GM15510 (cell line): ENCODE data around the gene RBM39.

Experiments
- POLR2A ChIP-seq: IDR thresholded peaks from 3 replicates; pipeline ENCODE4 v1.6.1; 2011; ENCODE audit warnings: borderline replicate concordance; ENCODE audit not compliant: insufficient read length; ENCODE audit errors: extremely low read depth

The RBM39 gene

GRCh38 chr20:35664466-35665206 lies 77.4 kb downstream of the RBM39 start, which contains the start of the genes CPNE1 and RBM12:
CPNE1 (minus strand) TSS chr20:35664900; CDS start chr20:35632923, 31,977 bp downstream.
RBM12 (minus strand) TSS chr20:35664900; CDS start chr20:35655322, 9,578 bp downstream.
- TF ChIP-seq POLR2A, result peak; percentile 97

- TF ChIP-seq POLR2A, result peak; percentile 29
Observed at GRCh38 chr20:35663516-35664465, 78.3 kb downstream of the RBM39 start.

DNA sequence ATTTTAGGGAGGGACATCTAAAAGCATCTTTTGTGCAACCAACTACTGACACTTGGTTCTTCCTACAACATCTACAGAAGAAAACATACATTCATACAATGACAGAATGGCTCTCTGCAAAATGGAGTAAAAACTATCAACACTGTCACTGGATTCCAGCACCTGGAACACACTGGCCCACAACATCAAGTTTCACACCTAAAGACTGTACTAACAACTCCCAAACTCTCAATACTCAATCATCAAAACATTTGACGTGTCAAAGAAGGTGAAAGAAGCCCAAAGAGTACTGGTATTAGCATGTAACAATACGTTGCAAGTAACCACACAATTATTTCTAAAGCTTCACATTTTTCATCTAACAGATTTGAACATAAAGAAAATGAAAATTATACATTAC lies 79.5 kb downstream of the RBM39 start:
- no peak for TF ChIP-seq POLR2A

- TF ChIP-seq POLR2A, result no peak
Observed at GRCh38 chr20:35661908-35662307, 80.2 kb downstream of the RBM39 start.

- no peak for TF ChIP-seq POLR2A
Observed at GRCh38 chr20:35661053-35661452, 81.0 kb downstream of the RBM39 start.

DNA sequence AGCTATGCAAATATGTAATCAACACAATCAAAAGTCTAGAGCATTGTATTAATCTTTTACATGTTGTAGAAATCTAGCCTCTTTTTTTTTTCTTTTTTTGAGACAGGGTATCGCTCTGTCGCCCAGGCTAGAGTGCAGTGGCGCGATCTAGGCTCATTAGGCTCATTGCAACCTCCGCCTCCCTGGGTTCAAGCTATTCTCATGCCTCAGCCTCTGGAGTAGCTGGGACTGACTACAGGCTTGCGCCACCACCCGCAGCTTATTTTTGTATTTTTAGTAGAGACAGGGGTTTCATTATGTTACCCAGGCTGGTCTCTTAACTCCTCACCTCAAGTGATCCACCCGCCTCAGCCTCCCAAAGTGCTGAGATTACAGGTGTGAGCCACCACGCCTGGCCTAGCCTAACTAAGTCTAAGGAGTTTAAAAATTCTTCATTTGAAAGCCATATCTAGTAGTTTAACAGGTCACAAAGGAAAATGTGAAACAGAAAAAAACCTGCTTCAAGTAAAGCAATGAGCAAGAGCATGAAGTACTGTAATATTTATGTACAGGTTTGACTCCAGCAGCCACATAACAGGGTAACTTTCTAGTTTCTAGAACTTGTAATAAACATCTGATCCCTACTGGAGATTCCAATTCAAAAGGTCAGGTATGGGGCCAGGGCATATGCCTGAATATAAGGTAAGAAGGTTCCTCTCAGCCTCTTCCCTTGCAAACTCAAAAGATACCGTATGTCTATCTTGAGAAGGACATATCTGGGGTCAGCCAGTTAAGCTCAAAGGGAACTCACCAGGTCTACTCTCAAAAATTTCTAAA lies 81.7 kb downstream of the RBM39 start:
- no peak for TF ChIP-seq POLR2A

GRCh38 chr20:35657271-35657670 lies 84.8 kb downstream of the RBM39 start:
- TF ChIP-seq POLR2A, result no peak

DNA sequence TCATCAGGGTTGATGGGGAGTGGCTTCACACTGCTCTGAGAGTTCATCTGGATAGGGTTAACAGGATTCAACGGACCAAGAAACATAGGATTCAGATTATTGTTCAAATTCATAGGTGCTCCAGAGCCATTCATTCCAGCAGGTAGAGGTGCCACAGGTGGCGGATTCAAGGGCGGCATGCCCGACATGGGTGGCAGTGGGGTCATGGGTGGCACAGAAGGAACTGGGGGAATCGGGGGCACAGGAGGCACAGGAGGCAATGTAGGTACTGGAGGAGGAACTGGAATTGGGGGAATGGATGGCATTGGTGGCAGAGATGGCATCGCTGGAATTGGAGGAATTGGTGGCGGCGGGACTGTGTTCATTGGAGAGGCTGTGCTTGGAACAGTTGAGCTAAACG lies 87.6 kb downstream of the RBM39 start:
- no peak for TF ChIP-seq POLR2A

DNA sequence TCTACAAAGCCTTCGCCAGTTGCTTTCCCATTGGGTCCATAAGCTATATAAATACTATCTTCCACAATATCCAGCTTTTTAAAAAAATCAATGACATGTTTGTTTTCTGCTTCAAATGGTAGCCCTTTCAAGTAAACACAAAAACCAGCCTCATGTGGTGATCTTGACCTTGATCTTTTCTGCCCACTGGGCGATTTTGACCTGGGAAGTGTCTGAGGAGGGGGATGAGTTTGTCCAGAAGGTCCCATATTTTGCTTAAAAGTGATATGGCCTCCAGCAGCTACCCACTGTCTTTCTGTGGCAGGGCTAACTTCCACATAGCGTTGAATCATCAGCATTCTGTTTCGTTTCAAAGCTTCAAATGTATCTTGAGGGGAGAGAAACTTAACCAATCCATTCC lies 88.2 kb downstream of the RBM39 start:
- TF ChIP-seq POLR2A, result no peak
